ENCODE data around the gene PDGFC.

DNA sequence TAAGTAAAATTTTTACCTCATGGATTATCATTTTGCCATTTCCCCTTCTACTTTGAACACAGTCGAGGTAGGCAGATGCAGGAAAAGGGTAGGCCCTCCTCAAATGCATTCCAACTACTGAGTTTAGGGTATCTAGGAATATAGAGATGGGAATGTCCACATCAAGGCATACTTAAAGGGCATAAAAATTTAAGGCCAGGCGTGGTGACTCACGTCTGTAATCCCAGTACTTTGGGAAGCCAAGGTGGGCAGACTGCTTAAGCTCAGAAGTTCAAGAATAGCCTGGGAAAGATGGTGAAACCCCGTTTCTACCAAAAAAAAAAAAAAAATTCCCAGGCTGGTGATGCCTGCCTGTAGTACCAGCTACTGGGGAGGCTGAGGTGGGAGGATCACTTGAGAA is 146.5 kb downstream of the PDGFC start:
- TF ChIP-seq GATA3 (IDR thresholded peaks at IDR 0.05; ENCODE audit: low read depth, low read length) (no peak), GATA2 (IDR thresholded peaks at IDR 0.05; ENCODE audit: low read depth, low read length) (no peak)
